KMS-11 (cell line): ENCODE results near the gene DPEP1.

Source experiments
- H2AFZ ChIP-seq: fragments of 200-600 bp; sonication (generic); 2 replicates; pipeline ENCODE4 v1.6.1; 2016; ENCODE audit warnings: antibody characterized with exemption, mixed run types, low read depth
- H3K27ac ChIP-seq: fragments of 200-600 bp; sonication (generic); 2 replicates; pipeline ENCODE4 v1.6.1; 2016; ENCODE audit warnings: mild to moderate bottlenecking, mixed run types
- H3K27me3 ChIP-seq: fragments of 200-600 bp; sonication (generic); 2 replicates; pipeline ENCODE4 v1.6.1; 2017; ENCODE audit warnings: mild to moderate bottlenecking, low read depth, mixed run types, moderate library complexity; ENCODE audit not compliant: insufficient read depth
- H3K36me3 ChIP-seq: fragments of 200-600 bp; sonication (generic); 2 replicates; pipeline ENCODE4 v1.6.1; 2017; ENCODE audit warnings: mild to moderate bottlenecking, mixed run types; ENCODE audit not compliant: insufficient read depth
- H3K4me1 ChIP-seq: fragments of 200-600 bp; sonication (generic); 2 replicates; pipeline ENCODE4 v1.6.1; 2016; ENCODE audit warnings: mild to moderate bottlenecking, low read depth, mixed run types; ENCODE audit not compliant: poor library complexity, severe bottlenecking
- H3K4me2 ChIP-seq: fragments of 200-600 bp; sonication (generic); 2 replicates; pipeline ENCODE4 v1.7.0; 2016; ENCODE audit warnings: mild to moderate bottlenecking, mixed run types
- H3K4me3 ChIP-seq: fragments of 200-600 bp; sonication (generic); IDR thresholded peaks from 2 replicates; pipeline ENCODE4 v1.6.1; 2017; ENCODE audit warnings: low read depth, low read length, mixed read lengths; ENCODE audit not compliant: insufficient read depth
- H3K79me2 ChIP-seq: fragments of 200-600 bp; sonication (generic); 2 replicates; pipeline ENCODE4 v1.6.1; 2016; ENCODE audit warnings: low read depth, mixed run types; ENCODE audit not compliant: insufficient read depth
- H3K9ac ChIP-seq: fragments of 200-600 bp; sonication (generic); 2 replicates; pipeline ENCODE4 v1.6.1; 2016; ENCODE audit warnings: mild to moderate bottlenecking, mixed run types
- H4K20me1 ChIP-seq: fragments of 200-600 bp; sonication (generic); 2 replicates; pipeline ENCODE4 v1.6.1; 2016; ENCODE audit warnings: mild to moderate bottlenecking, mixed run types; ENCODE audit not compliant: insufficient read depth
- CTCF ChIP-seq: fragments of 200-600 bp; sonication (generic); conservative IDR thresholded peaks from 2 replicates; pipeline ENCODE4 v1.6.1; 2017; ENCODE audit warnings: low read depth, mild to moderate bottlenecking, antibody characterized with exemption, low read length, moderate library complexity, mixed read lengths

DPEP1 gene

GRCh38 chr16:89637379-89637778, 23.9 kb downstream of the DPEP1 start:
- no peak overlapping the region for H2AFZ ChIP-seq
- H4K20me1 ChIP-seq: no peaks in the 10 kb centered on the region
- TF ChIP-seq CTCF: peak; percentile 36; the same call in 1 of the 2 replicates
- H3K4me3 ChIP-seq: no peak overlapping the region
- no peaks in the 10 kb centered on the region for H3K36me3 ChIP-seq
- no peak overlapping the region for H3K4me2 ChIP-seq
- H3K4me1 ChIP-seq: peaks cover 21% of the 10 kb centered on the region
- H3K27me3 ChIP-seq: peaks cover 59% of the 10 kb centered on the region
- H3K79me2 ChIP-seq: no peaks in the 10 kb centered on the region
- H3K27ac ChIP-seq: no peak overlapping the region
- H3K9ac ChIP-seq: no peak overlapping the region

GRCh38 chr16:89638455-89638854, 25.0 kb downstream of the DPEP1 start:
- Histone ChIP-seq H3K4me1 (peaks cover 23% of the 10 kb centered on the region), H3K27me3 (peaks cover 48% of the 10 kb centered on the region), H3K9ac (no peak overlapping the region), H3K27ac (no peak overlapping the region), H3K36me3 (no peaks in the 10 kb centered on the region), H2AFZ (no peak overlapping the region), H3K4me2 (no peak overlapping the region), H3K4me3 (no peak overlapping the region), H3K79me2 (no peaks in the 10 kb centered on the region), H4K20me1 (no peaks in the 10 kb centered on the region)
- TF ChIP-seq CTCF: no peak

- Histone ChIP-seq H3K27ac (no peak overlapping the region), H2AFZ (no peak overlapping the region), H4K20me1 (no peaks in the 10 kb centered on the region), H3K79me2 (no peaks in the 10 kb centered on the region), H3K4me3 (no peak overlapping the region), H3K4me1 (peaks cover 23% of the 10 kb centered on the region), H3K4me2 (no peak overlapping the region), H3K9ac (no peak overlapping the region), H3K36me3 (no peaks in the 10 kb centered on the region), H3K27me3 (peaks cover 39% of the 10 kb centered on the region)
- no peak for TF ChIP-seq CTCF
Measured at GRCh38 chr16:89639385-89639784, 25.9 kb downstream of the DPEP1 start.

GRCh38 chr16:89641458-89642119, 28.1 kb downstream of the DPEP1 start:
- no peak overlapping the region for H3K9ac ChIP-seq
- no peak for TF ChIP-seq CTCF
- no peaks in the 10 kb centered on the region for H3K36me3 ChIP-seq
- peaks cover 21% of the 10 kb centered on the region for H3K27me3 ChIP-seq
- no peak overlapping the region for H2AFZ ChIP-seq
- no peak overlapping the region for H3K4me3 ChIP-seq
- no peak overlapping the region for H3K27ac ChIP-seq
- H3K4me1 ChIP-seq: peaks cover 23% of the 10 kb centered on the region
- no peaks in the 10 kb centered on the region for H4K20me1 ChIP-seq
- H3K79me2 ChIP-seq: no peaks in the 10 kb centered on the region
- H3K4me2 ChIP-seq: peak overlapping the region; percentile 51
